HEK293T (cell line): ENCODE results near the gene EME2.

Experiments used
- ELF4 ChIP-seq: fragments of 450-650 bp; IDR thresholded peaks from 2 replicates; pipeline ENCODE4 v1.6.1; 2017; ENCODE audit warnings: antibody characterized with exemption
- HDGF ChIP-seq: fragments of 450-650 bp; IDR thresholded peaks from 2 replicates; pipeline ENCODE4 v1.6.1; 2017; ENCODE audit warnings: antibody characterized with exemption, borderline replicate concordance
- SP1 ChIP-seq: fragments of 450-650 bp; IDR thresholded peaks from 2 replicates; pipeline ENCODE4 v1.6.1; 2017
- ZNF384 ChIP-seq: fragments of 450-650 bp; IDR thresholded peaks from 2 replicates; pipeline ENCODE4 v1.6.1; 2016
- TF ChIP-seq, protein P1 (sequence below): fragments of 450-650 bp; IDR thresholded peaks from 2 replicates; pipeline ENCODE4 v1.6.1; 2016

GRCh38 chr16:1759511-1759910 lies 13.1 kb upstream of the EME2 start:
- no peak for TF ChIP-seq ZNF384
- no peak for TF ChIP-seq SP1
- TF ChIP-seq ELF4: no peak
- TF ChIP-seq, protein P1, sequence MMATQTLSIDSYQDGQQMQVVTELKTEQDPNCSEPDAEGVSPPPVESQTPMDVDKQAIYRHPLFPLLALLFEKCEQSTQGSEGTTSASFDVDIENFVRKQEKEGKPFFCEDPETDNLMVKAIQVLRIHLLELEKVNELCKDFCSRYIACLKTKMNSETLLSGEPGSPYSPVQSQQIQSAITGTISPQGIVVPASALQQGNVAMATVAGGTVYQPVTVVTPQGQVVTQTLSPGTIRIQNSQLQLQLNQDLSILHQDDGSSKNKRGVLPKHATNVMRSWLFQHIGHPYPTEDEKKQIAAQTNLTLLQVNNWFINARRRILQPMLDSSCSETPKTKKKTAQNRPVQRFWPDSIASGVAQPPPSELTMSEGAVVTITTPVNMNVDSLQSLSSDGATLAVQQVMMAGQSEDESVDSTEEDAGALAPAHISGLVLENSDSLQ: no peak
- no peak for TF ChIP-seq HDGF
